Measurements from ENCODE around the gene LRP5. TPM values are rescaled to one million over a fixed set of nuclear protein-coding genes. Genes with fewer than 3 reads are reported as not detected.

LRP5 gene
- total and polyA plus RNA-seq, 9 of the 15 experiments (the other 6 are each of a cell fraction or from before 2014, with no cell fraction given): 0.48 to 44.2 (median 13.5) TPM

DNA sequence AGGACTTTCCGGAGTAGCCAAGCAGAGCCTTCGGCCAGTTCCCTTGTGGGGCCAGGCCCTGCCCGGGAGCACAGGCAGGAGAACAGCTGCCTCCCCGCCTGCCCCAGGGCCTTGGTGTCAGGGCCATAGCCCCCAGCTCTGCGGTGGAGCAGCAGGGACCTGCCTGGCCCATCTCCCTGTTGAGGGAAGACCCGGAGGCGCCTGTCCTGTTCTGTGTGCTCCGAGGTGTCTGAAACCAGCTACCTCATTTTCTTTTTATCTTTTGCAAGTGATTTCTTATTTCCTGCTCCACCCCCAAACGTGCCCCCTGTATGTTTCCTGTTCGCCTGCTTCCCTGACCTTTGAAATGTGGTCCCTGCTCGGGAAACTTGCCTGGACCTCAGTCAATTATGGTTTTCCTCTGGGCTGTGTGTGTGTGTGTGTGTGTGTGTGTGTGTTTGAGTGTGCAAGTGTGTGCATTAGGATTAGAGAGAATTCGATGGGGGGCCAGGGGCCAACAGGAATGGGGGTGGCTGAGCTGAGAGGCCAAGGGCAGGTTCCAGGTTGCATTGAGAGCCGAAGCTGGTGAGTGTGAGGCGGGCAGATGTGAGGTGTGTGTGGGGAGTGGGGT lies 19.1 kb downstream of the LRP5 start:
- peaks cover 3 to 16% of the 10 kb centered on the region in 2 experiments; a peak in 4 of 5 replicates for H3K4me1 ChIP-seq (replicated peaks in 1 of 2; ENCODE audit: control insufficient read depth in 2 of 2, insufficient read depth in 2 of 2, low read length in 2 of 2)
- 64% methylated on average over 13 of the region's 14 CpGs for WGBS (ENCODE audit: insufficient coverage, low coverage, missing lambda C conversion rate)
- H3K27me3 ChIP-seq (ENCODE audit: control insufficient read depth in 2 of 2, insufficient read depth in 2 of 2, low read length in 2 of 2): no peaks in the 10 kb centered on the region
- H4K20me1 ChIP-seq (replicated peaks; ENCODE audit: control insufficient read depth, insufficient read depth, low read length): peaks cover 14% of the 10 kb centered on the region
- H3K4me3 ChIP-seq: no peak overlapping the region
- H3K79me2 ChIP-seq (ENCODE audit: control insufficient read depth, insufficient read depth, low read length): peaks cover 43% of the 10 kb centered on the region
- CTCF ChIA-PET (ENCODE audit: low intra/inter-chr PET ratio): no interaction called here
- no peak for DNase-seq (ENCODE audit: extremely low read depth in 1 of 4, low spot score in 3 of 4)
- H2AFZ ChIP-seq (ENCODE audit: low read depth, low read length): no peak overlapping the region
- no peak overlapping the region for H3K27ac ChIP-seq (ENCODE audit: extremely low read depth, low read depth, low read length)
- no peaks in the 10 kb centered on the region for H3K9me3 ChIP-seq (replicated peaks; ENCODE audit: control insufficient read depth, insufficient read depth, low read depth, low read length)
- BruUV-seq (replicated peaks): no TSS peak
- peaks cover 26% of the 10 kb centered on the region; the same call in 2 of the 3 replicates for H3K36me3 ChIP-seq (ENCODE audit: control insufficient read depth, insufficient read depth, low read length)
- H3K4me2 ChIP-seq (ENCODE audit: insufficient read depth, low read length): no peak overlapping the region
- peak overlapping the region in 1 of 2 experiments; percentile 65; a peak in 1 of 4 replicates for H3K9ac ChIP-seq (ENCODE audit: insufficient read depth in 1 of 2, low read depth in 2 of 2, low read length in 2 of 2)
- intact Hi-C loops (cut with micrococcal nuclease) (no loop called here), in situ Hi-C loops (cut with MboI) (no loop called here)
- ATAC-seq: no peak; the same call in 2 of the 3 replicates
- TF ChIP-seq NR3C1 (CRISPR knock-in tag; IDR thresholded peaks at IDR 0.05): no peak
- TF ChIP-seq ZNF347 (CRISPR knock-in tag; IDR thresholded peaks at IDR 0.05; ENCODE audit: low read depth): no peak
- TF ChIP-seq, protein P1, sequence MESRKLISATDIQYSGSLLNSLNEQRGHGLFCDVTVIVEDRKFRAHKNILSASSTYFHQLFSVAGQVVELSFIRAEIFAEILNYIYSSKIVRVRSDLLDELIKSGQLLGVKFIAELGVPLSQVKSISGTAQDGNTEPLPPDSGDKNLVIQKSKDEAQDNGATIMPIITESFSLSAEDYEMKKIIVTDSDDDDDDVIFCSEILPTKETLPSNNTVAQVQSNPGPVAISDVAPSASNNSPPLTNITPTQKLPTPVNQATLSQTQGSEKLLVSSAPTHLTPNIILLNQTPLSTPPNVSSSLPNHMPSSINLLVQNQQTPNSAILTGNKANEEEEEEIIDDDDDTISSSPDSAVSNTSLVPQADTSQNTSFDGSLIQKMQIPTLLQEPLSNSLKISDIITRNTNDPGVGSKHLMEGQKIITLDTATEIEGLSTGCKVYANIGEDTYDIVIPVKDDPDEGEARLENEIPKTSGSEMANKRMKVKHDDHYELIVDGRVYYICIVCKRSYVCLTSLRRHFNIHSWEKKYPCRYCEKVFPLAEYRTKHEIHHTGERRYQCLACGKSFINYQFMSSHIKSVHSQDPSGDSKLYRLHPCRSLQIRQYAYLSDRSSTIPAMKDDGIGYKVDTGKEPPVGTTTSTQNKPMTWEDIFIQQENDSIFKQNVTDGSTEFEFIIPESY (CRISPR knock-in tag; IDR thresholded peaks at IDR 0.05): no peak
- TF ChIP-seq CREM (IDR thresholded peaks at IDR 0.05; ENCODE audit: low read depth): no peak
- TF ChIP-seq PTBP1 (IDR thresholded peaks at IDR 0.05; ENCODE audit: low read depth, low read length): no peak
- TF ChIP-seq RBM15 (IDR thresholded peaks at IDR 0.05; ENCODE audit: insufficient read depth, low read length): no peak
- no peak for TF ChIP-seq BRD9 (IDR thresholded peaks at IDR 0.05; ENCODE audit: low read depth, partially characterized antibody)
- TF ChIP-seq JUND (IDR thresholded peaks at IDR 0.05; ENCODE audit: borderline replicate concordance, low read depth, low read length): no peak
- TF ChIP-seq JUND (tag; IDR thresholded peaks at IDR 0.05; ENCODE audit: borderline replicate concordance, low read depth, low read length): no peak
- no peak for TF ChIP-seq FOXA3 (CRISPR knock-in tag; conservative IDR thresholded peaks at IDR 0.05 in 1 of 2, IDR thresholded peaks at IDR 0.05 in 1 of 2)
- no peak for TF ChIP-seq NFATC3 (IDR thresholded peaks at IDR 0.05)
- TF ChIP-seq ARID1B (IDR thresholded peaks at IDR 0.05): no peak
- TF ChIP-seq POLR2AphosphoS2 (IDR thresholded peaks at IDR 0.05; ENCODE audit: low read length): no peak
- TF ChIP-seq XRCC4 (IDR thresholded peaks at IDR 0.05; ENCODE audit: extremely low read depth, insufficient read depth, insufficient read length): no peak
- TF ChIP-seq SIX5 (IDR thresholded peaks at IDR 0.05; ENCODE audit: borderline replicate concordance in 1 of 2, insufficient read depth in 1 of 2, low read depth in 1 of 2, low read length in 2 of 2): no peak
- no peak for TF ChIP-seq EHMT2 (IDR thresholded peaks at IDR 0.05)
- no peak for TF ChIP-seq HDAC2 (IDR thresholded peaks at IDR 0.05)
- TF ChIP-seq, protein P2, sequence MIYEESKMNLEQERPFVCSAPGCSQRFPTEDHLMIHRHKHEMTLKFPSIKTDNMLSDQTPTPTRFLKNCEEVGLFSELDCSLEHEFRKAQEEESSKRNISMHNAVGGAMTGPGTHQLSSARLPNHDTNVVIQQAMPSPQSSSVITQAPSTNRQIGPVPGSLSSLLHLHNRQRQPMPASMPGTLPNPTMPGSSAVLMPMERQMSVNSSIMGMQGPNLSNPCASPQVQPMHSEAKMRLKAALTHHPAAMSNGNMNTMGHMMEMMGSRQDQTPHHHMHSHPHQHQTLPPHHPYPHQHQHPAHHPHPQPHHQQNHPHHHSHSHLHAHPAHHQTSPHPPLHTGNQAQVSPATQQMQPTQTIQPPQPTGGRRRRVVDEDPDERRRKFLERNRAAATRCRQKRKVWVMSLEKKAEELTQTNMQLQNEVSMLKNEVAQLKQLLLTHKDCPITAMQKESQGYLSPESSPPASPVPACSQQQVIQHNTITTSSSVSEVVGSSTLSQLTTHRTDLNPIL (CRISPR knock-in tag; IDR thresholded peaks at IDR 0.05): no peak
- TF ChIP-seq THRAP3 (IDR thresholded peaks at IDR 0.05; ENCODE audit: borderline replicate concordance): no peak
- no peak for TF ChIP-seq FOXM1 (IDR thresholded peaks at IDR 0.05; ENCODE audit: low read depth)
- TF ChIP-seq FOXM1 (CRISPR knock-in tag; IDR thresholded peaks at IDR 0.05; ENCODE audit: low read depth): no peak
- no peak for FAIRE-seq
- peaks cover 7% of the 10 kb centered on the region for H3K9me1 ChIP-seq (ENCODE audit: control insufficient read depth, insufficient read depth, low read length)
- POLR2A ChIA-PET: interaction anchor here (0.6 to 1.1 kb wide), 3 partner anchors 11 to 167 kb away, joined by 3 to 5 read pairs (median 3); no protein-coding TSS in a partner anchor

Measured in K562 (cell line).